K562 (cell line): Measurements from ENCODE around the gene BCL2L1. TPM values are rescaled to one million over a fixed set of nuclear protein-coding genes. Genes with fewer than 3 reads are reported as not detected.
A peak's percentile ranks its signal among the peaks of the same experiment; 100 is the strongest.

Experiments
- ARID3A ChIP-seq: IDR thresholded peaks from 2 replicates; pipeline ENCODE4 v1.6.1; 2012; ENCODE audit warnings: low read depth, low read length, improper control_type of control experiment, borderline replicate concordance
- ATF1 ChIP-seq, 2 experiments: fragments of 450-650 bp in 1 of 2; IDR thresholded peaks; 2 replicates each; pipeline ENCODE4 v1.6.1; 2016; ENCODE audit warnings: missing compliant biosample characterization in 1 of 2, missing genetic modification characterization in 1 of 2
- PHF8 ChIP-seq: fragments of 200-600 bp; sonication (generic); IDR thresholded peaks from 2 replicates; pipeline ENCODE4 v1.6.1; 2012; ENCODE audit warnings: mixed run types, mild to moderate bottlenecking, inconsistent platforms, low read length, moderate library complexity, borderline replicate concordance
- PKNOX1 ChIP-seq: fragments of 450-650 bp; IDR thresholded peaks from 2 replicates; pipeline ENCODE4 v1.6.1; 2016
- RBM22 ChIP-seq: fragments of 200-400 bp; formaldehyde crosslinking; IDR thresholded peaks from 2 replicates; pipeline ENCODE4 v1.6.1; 2018; ENCODE audit warnings: low read length, low read depth; ENCODE audit not compliant: poor library complexity, severe bottlenecking
- ZNF175 ChIP-seq: fragments of 200-800 bp; sonication (Bioruptor generic); IDR thresholded peaks from 2 replicates; pipeline ENCODE4 v1.6.1; 2016; ENCODE audit warnings: low read depth, mild to moderate bottlenecking, missing genetic modification characterization, missing compliant biosample characterization
- ZNF232 ChIP-seq: sonication (generic); formaldehyde crosslinking; IDR thresholded peaks from 2 replicates; pipeline ENCODE4 v1.8.0; 2022; ENCODE audit warnings: mild to moderate bottlenecking, missing genetic modification reagents
- polyA plus RNA-seq, 8 experiments: library from polyadenylated mRNA; depleted of rRNA in 4 of 8; stranded (reverse) in 5 of 8; unstranded in 3 of 8; fragments of >200 nt; fragmentation: Nextera tagmentation in 2 of 8; fragmentation: Illumina TruSeq in 1 of 8; extraction: Ambion mirVana in 2 of 8; extraction: Trizol in 1 of 8; gene quantifications; 2 replicates each; pipeline versions ENCODE4 v1.2.1 to v1.2.3, GENCODE V29; 2011 to 2014; ENCODE audit warnings: inconsistent platforms in 1 of 8, missing spikeins in 1 of 8
- total RNA-seq, 7 experiments: library from RNA; depleted of rRNA in 6 of 7; stranded (reverse); fragments of >200 nt in 6 of 7; fragmentation: Illumina TruSeq in 2 of 7; extraction: Trizol in 2 of 7; gene quantifications; 2 replicates each; pipeline versions ENCODE4 v1.2.1 to v1.2.3, GENCODE V29; 2011 to 2021; ENCODE audit warnings: low replicate concordance in 1 of 7

BCL2L1 gene
- total and polyA plus RNA-seq, 9 of the 15 experiments (the other 6 are each of a cell fraction or from before 2014, with no cell fraction given) = 3.3 to 182 (median 120) TPM

DNA sequence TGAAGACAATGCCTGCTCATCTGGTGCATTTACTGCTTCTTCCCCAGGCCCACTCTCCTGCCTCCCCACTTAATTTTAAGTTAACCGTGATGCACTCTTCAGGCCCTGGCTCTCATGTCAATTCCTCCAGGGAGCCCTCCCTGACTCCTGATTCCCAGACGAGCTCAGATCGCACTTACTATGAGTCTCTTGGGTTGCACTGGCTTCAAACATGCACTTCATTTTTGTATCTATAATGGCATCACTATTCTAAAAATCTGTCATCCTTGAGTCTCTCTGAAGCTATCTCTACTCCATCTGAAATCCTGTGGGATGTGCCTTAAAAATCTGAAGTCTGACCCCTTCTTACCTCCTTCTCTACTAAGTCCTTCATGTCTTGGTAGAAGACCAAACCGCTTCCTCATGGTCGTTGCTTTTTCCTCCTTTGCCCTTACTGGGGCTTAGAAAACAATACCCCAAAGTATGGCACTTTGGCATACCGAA, 60.3 kb downstream of the BCL2L1 start (continued):
- peak; percentile 1; the same call in 1 of the 2 replicates for TF ChIP-seq PKNOX1
- peak; percentile 58; the same call in 1 of the 2 replicates for TF ChIP-seq ZNF175 (CRISPR knock-in tag)
- no peak for TF ChIP-seq PHF8
- no peak for TF ChIP-seq ARID3A
- TF ChIP-seq ZNF232 = no peak
- TF ChIP-seq RBM22 = peak; percentile 2
- TF ChIP-seq ATF1 (CRISPR knock-in tag; IDR thresholded peaks at IDR 0.05) = no peak
- TF ChIP-seq ATF1 (tag; IDR thresholded peaks at IDR 0.05) = 0 out of 2 replicates have a peak, but pooled peaks have one; percentile 23
